Stimulated activated CD4-positive, alpha-beta T cell treated with anti-CD3 and anti-CD28 coated beads, TNF-alpha, amount 100 ng/mL, for 24 hours (primary cell): ENCODE results near the gene CECR2.

Experiments used
- DNase-seq, 3 experiments: peaks; one replicate each; pipeline ENCODE4 v3.0.0-alpha.2; 2020; ENCODE audit warnings: low read depth in 3 of 3

Gene CECR2

DNA sequence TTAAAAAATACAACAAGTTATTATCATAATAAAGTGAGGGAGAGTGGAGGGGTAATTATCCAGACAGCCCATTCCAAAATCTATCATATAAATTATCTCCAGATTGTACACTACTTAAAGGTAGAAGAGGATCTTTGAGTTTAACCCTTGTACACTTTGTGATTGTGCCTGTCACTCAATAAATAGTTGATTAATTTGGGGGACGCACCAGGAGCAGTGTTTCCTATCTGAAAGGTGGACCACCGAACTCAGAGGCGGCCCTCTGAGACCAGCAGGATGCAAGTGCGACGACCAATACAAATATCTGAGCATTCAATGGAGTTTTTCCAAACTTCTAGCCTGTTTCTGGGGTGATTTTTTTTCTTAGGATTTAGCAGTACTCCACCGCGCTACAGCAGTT is 1.1 kb upstream of the CECR2 start:
- no peak for DNase-seq

DNA sequence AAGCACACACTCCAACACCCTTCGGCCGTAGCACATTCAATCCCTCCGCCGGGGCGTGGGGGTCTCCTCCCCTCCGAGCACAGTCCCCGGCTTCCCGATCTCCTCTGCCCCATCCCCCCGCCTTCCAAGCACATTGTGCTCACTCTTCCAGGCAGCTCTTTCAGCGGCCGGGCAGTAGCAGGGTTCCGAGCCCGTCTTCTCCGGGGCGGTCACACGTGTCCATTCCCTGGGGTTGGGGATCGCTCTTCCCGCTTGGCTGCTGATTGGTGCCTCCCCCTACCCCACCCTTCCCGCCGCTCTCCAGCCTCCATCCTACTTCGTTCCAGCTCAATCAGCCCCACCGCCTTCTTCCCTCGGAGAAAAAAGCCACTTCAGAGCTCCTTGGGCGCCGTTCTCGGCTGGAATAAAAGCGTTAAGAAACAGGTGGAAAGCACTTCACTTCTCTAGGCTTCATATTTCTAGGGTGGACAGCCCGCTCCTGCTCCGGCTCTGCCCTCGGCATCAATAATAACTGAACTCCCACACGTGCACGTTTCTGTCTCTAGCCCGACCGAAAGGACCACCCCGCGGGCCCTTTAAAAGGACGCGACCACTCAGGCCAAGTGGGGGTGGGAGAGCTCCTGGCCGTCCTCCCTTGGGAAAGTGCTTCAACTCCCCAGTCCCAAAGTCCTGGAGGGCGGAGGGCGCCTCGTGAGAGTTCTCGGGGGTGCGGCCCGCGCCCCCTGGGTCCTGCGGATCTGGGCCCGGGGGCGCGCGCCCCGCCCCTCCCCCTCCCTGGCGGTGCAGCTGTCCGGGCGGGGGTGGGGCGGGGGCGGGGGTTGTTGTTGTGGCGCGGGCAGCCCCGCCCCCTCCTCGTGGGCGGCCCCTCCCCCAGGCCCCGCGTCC is 464 bp upstream of the CECR2 start:
- DNase-seq = no peak

DNA sequence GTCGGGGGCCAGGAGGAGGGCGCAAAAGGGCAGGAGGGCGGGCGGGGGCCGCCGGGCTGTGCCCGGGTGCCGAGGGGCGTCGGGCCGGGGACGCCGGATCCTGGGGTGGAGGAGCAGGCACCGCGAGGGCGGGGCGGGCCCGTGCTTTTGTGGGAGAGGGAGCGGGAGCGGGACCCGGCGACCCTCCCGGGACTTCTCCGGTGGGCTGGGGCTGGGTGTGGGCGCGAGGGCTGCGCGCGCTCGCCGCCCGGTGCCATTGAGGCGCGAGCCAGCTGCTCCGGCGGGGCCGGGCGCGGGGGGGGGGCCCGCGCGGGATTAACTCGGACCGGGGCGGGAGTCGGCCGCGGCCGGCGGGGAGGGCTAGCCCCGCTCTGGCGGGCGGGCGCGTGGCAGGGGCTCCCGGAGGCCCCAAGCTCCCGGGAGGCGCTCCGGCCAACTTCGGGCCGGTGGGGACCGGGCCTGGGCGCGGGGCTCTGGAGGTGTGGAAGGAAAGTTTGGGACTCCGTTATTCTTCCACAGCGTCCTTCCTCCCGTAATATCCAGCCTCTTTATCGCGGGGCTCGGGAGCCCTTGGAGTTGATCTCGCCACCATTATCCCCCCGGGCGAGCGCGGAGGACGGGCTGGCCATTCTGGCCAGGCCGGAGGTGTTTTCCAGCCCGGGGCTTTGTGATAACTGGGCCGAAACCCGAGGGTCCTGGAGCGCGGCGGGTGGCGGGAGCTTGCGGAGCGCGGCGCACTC is 936 bp downstream of the CECR2 start:
- DNase-seq = no peak

DNA sequence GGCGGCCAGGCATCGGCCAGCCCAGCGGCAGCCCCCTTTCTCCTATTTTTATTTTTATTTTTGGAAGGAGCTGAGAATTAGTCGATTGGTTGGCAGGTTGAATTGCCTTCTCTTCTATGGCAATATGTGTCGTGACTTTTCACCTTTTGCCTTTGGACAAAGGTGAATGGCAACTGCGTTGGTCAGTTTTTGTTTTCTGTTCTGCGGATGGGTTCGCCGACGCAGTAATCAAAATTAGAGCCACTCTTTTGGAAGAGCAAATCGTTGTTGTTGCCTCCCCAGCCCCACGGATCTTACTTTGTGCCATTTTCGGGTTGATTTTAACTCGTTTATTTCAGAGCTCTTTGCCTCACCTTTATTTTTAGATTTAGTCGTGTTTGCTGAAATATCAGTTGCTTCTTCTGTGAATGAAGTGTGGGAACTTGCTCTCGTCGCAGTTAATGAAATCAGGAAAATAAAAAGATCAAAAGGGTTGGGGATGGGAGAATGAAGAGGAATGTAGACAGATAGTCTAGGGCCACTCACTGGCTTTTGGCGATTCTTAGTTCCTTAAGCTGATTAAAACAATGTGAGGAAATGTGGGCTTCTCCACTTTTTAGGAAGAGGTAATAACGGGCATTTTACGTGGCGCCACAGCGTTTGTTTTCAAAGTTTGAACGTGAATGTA is 1.6 kb downstream of the CECR2 start:
- DNase-seq = no peak

- no peak for DNase-seq
Measured at GRCh38 chr22:17371448-17371847, 2.2 kb downstream of the CECR2 start.

GRCh38 chr22:17373855-17374254 is 4.6 kb downstream of the CECR2 start:
- no peak for DNase-seq

DNA sequence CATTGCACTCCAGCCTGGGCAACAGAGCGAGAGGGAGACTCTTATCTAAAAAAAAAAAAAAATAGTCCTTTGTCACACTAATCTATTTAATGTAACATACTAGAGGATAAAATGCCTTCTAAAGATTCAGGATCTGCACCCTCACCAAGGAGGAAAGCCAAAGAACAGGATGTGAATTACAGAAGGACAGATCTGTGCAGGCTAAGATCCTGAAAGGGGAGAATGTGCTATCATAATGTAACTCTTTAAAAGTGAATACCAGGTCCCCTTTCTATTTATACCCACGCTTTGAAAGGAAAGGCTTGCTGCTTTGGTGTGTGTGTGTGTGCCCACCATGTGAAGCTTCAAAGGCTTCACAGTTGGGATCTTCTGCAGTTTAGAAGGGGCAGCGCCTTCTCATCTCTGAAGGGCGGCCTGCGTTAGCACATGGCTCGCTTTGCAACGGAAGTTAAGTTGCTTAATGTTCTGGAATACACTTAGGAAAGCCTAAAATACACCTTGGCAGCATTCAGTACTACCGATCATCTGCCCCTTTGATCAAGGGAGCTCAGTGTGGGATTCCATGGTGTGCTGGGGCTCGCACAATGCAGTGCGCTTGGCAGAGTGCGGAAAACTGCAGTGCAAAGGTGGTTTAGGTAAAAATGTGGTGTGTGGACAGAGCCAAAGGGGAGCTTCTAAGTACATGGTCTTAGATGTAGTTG is 6.8 kb downstream of the CECR2 start:
- no peak for DNase-seq

DNA sequence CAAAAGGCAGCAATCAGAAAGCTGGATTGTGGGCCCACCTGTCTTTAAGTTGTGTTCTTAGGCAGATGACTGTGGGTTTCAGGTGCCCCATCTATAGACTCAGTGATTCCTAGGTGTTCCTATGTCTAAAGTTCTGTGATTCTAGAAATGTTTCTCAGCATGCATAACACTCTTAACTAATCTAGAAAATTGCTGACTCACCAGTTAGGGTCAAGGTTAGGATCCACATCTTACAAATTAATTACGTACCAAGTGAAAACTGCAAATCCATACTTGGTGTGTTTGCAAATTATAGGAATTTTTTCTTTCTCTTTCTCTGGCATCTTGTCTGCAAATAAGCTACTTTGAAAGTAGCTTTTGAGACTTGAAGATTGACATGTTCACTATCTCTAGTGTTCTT is 7.7 kb downstream of the CECR2 start:
- no peak for DNase-seq

GRCh38 chr22:17379944-17380343 is 10.7 kb downstream of the CECR2 start:
- DNase-seq = no peak

DNA sequence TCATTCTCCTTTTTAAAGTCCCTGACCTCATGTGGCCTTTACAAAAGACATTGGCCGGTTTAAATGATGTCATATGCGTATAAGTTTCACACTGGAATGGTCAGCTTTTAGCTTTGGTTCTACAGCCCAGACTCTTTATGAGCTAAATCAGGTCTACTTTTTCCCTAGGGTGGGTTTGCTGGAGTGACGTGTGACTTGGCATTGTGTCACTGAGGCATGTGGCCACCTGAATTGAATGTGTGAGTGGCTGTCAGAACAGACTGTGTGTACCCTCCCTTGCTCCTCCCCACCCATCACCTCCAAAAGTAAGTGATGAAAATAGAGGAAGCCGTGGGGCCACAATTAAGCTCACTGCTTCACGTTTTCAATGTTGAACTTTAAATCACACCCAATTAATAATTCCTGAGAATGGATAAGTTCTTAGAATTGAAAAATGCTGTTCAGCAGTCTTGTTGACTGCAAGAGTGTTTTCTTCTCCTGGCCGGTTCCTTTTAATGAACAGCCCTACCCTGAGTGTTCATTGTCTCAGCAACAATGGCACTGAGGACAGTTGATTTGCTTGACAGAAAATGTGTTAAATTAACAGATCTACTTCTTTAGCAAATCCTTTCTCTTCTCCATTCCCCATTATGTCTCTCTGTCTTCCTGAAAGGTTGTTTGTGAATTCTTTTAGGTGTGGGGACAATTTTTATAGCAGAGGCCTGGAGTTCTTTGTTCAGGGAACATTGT is 11.3 kb downstream of the CECR2 start:
- no peak for DNase-seq

- DNase-seq = no peak
Measured at GRCh38 chr22:17381192-17381913, 12.1 kb downstream of the CECR2 start.

DNA sequence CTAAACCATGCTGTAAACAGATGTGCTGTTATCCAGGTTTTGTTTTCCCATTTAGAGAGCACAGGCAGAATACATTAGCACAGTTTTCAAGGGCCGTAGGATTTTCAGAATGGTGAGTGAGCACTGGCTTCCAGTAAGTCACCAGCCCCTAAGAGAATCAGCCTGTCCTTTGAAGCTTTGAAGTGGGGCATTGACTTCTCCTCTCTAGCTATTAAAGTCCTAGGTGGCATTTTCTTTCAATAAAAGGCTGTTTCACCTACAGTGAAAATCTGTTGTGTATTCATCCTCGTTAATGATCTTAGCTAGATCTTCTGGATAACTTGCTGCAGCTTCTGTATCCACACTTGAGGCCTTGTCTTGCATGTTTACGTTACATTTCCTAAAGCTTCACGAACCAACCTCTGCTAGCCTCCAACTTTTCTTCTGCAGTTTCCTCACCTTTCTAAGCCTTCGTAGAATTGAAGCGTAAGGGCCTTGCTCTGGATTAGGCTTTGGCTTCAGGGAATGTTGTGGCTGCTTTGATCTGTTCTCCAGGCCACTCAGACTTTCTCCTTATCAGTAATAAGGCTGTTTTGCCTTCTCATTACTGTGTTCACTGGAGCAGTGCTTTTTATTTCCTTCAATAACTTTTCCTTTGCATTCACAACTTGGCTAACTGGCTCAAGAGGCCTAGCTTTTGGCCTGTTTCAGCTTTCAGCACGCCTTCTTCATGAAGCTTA is 15.5 kb downstream of the CECR2 start:
- DNase-seq = no peak

DNA sequence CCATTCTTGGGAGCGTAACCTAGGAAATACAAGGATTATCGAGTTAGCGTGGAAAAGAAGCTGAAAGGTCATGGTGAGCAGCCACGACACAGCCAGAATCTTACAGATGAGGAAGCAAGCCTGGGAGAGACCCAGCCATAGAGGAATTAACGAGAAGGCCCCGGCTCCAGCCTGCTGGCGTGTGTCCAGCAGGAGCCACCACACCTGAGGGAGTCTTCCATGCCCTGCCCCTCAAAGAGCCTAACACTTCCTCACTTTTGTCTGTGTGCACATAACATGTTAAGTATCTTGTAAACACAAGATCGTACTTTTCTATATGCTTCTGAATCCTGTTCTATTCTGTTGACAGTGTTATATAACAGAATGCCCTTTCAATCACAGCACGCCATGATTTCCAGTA is 18.1 kb downstream of the CECR2 start:
- no peak for DNase-seq

DNA sequence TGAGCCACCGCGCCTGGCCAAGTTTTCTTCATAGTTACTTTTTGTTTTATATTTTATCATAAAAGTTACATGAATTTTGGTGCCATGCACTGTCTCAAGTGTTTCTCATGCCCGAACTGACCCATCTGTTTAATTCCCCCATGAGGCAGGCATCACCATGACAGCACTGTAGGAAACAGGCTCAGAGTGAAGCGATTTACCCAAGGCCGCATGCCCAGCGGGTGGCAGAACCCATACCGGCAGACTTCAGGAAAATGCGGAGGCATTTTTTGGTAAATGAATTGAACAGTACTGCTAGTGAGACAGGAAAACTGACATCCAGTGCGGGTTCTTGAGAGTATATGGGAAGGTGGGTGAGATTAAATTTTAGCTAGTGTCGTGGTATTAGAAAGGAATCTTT is 19.0 kb downstream of the CECR2 start:
- no peak for DNase-seq

DNA sequence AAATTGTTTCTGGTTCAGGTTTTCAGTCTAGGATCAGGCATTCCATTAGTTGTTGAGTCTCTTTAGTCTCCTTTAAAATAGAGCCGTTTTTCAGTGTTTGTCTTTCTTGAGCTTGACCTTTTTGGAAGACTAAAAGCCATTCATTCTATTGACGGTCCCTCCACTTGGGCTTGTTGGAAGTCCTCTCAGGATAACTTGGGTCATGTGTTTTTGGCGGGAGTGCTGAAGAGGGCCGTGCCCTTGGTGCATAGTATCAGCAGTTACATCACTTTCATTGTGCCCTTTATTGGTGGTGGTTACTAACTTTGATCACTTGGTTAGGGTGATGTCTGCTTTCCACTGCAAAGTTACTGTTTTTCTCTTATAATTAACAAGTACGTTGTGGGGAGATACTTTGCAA is 20.8 kb downstream of the CECR2 start:
- no peak for DNase-seq

- no peak for DNase-seq
Measured at GRCh38 chr22:17396516-17396915, 27.3 kb downstream of the CECR2 start.

GRCh38 chr22:17397756-17398547 is 28.7 kb downstream of the CECR2 start:
- DNase-seq = no peak

DNA sequence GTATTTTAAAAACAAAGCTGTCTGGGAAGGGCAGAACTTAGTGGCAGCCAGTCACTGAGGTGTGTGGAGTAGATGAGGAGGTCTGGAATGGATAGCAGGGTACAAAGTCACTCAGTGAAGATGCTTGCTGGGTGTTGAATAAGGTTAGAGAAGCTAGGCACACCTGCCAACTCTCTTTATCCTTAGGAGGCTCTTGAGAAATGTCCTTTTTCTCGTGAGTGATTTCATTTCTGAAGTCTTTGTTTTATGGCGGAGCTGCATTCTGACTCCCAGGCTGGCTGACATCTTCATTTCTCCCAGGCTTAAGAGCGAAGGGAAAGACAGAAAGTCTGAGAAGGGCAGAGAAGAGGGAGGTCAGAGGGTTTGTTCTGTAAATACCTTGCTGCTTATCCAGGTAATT is 31.0 kb downstream of the CECR2 start:
- DNase-seq = no peak

GRCh38 chr22:17401728-17402127 is 32.5 kb downstream of the CECR2 start:
- no peak for DNase-seq
